GM19099 (cell line): Measurements from ENCODE around the gene DCAF15.
A peak's percentile ranks its signal among the peaks of the same experiment; 100 is the strongest.

ENCODE experiments used
- POLR2A ChIP-seq: IDR thresholded peaks from 3 replicates; pipeline ENCODE4 v1.6.1; 2011; ENCODE audit warnings: low read depth; ENCODE audit not compliant: insufficient read length; ENCODE audit errors: extremely low read depth

Gene DCAF15

GRCh38 chr19:13980340-13980739 is 28.0 kb downstream of the DCAF15 start:
- TF ChIP-seq POLR2A = no peak

GRCh38 chr19:13981021-13981420 is 28.7 kb downstream of the DCAF15 start:
- TF ChIP-seq POLR2A = no peak

GRCh38 chr19:13981467-13981866 is 29.2 kb downstream of the DCAF15 start:
- no peak for TF ChIP-seq POLR2A

- TF ChIP-seq POLR2A = no peak
Measured at GRCh38 chr19:13981988-13982501, 29.7 kb downstream of the DCAF15 start.

- TF ChIP-seq POLR2A = no peak
Measured at GRCh38 chr19:13982773-13983172, 30.5 kb downstream of the DCAF15 start.

- no peak for TF ChIP-seq POLR2A
Measured at GRCh38 chr19:13983213-13983889, 31.0 kb downstream of the DCAF15 start.

GRCh38 chr19:13984186-13984585 is 31.9 kb downstream of the DCAF15 start:
- TF ChIP-seq POLR2A = no peak

- no peak for TF ChIP-seq POLR2A
Measured at GRCh38 chr19:13984875-13985741, 32.8 kb downstream of the DCAF15 start.

- TF ChIP-seq POLR2A = no peak
Measured at GRCh38 chr19:13985771-13986347, 33.5 kb downstream of the DCAF15 start.

GRCh38 chr19:13986348-13986904 is 34.1 kb downstream of the DCAF15 start:
- TF ChIP-seq POLR2A = peak; percentile 53

GRCh38 chr19:13987101-13987890 is 35.0 kb downstream of the DCAF15 start:
- TF ChIP-seq POLR2A = no peak

- TF ChIP-seq POLR2A = no peak
Measured at GRCh38 chr19:13989487-13989886, 37.2 kb downstream of the DCAF15 start.

- TF ChIP-seq POLR2A = no peak
Measured at GRCh38 chr19:13990085-13990484, 37.8 kb downstream of the DCAF15 start.

GRCh38 chr19:13992025-13992424 is 39.7 kb downstream of the DCAF15 start:
- no peak for TF ChIP-seq POLR2A
